Spleen (tissue), 11 donors: ENCODE data around the gene MROH8. TPM values are rescaled to one million over a fixed set of nuclear protein-coding genes. Genes with fewer than 3 reads are reported as not detected.
"Not testable (repeated sequence)": the region's sequence is repeated elsewhere in the genome, so short reads cannot be mapped to it uniquely, and the experiment has no call there.

Experiments
- DNase-seq: peaks from one replicate; pipeline ENCODE4 v3.0.0-alpha.2; 2020
- H3K27ac ChIP-seq, 8 donors: fragments of 200-600 bp; sonication (generic) in 7 of 8; 1 replicate in 4 of 8; 2 replicates in 4 of 8; pipeline versions ENCODE4 v1.5.0 to v1.8.0; 2016 to 2021; ENCODE audit warnings: inconsistent platforms in 4 of 8, mild to moderate bottlenecking in 4 of 8, moderate library complexity in 1 of 8
- H3K27me3 ChIP-seq, 7 donors: fragments of 200-600 bp; sonication (generic) in 6 of 7; replicated peaks in 1 of 7; 1 replicate in 4 of 7; 2 replicates in 3 of 7; pipeline versions ENCODE4 v1.5.0 to v1.8.0; 2016 to 2021; ENCODE audit warnings: inconsistent platforms in 3 of 7, mild to moderate bottlenecking in 1 of 7
- H3K36me3 ChIP-seq, 6 donors: fragments of 200-600 bp; sonication (generic) in 5 of 6; 1 replicate in 4 of 6; 2 replicates in 2 of 6; pipeline versions ENCODE4 v1.5.0 to v1.8.0; 2016 to 2021; ENCODE audit warnings: inconsistent platforms in 2 of 6
- H3K4me1 ChIP-seq, 6 donors: fragments of 200-600 bp; sonication (generic) in 5 of 6; 1 replicate in 3 of 6; 2 replicates in 3 of 6; pipeline versions ENCODE4 v1.5.0 to v1.8.0; 2016 to 2021; ENCODE audit warnings: inconsistent platforms in 3 of 6
- H3K4me3 ChIP-seq, 8 donors: fragments of 200-600 bp; sonication (generic) in 7 of 8; 1 replicate in 4 of 8; 2 replicates in 4 of 8; pipeline versions ENCODE4 v1.5.0 to v1.8.0; 2016 to 2021; ENCODE audit warnings: inconsistent platforms in 4 of 8, mild to moderate bottlenecking in 4 of 8, moderate library complexity in 2 of 8
- H3K9me3 ChIP-seq, 8 donors: fragments of 200-600 bp; sonication (generic) in 7 of 8; 1 replicate in 4 of 8; 2 replicates in 4 of 8; pipeline versions ENCODE4 v1.5.0 to v1.8.0; 2016 to 2021; ENCODE audit warnings: inconsistent platforms in 4 of 8
- CTCF ChIP-seq, 11 experiments: fragments of 200-600 bp in 7 of 11; fragments of 450-650 bp in 4 of 11; sonication (generic) in 4 of 11; IDR thresholded peaks in 8 of 11; conservative IDR thresholded peaks in 3 of 11; 1 replicate in 7 of 11; 2 replicates in 4 of 11; pipeline versions ENCODE4 v1.4.0 to v1.8.0; 2016 to 2021; ENCODE audit warnings: antibody characterized with exemption in 11 of 11, inconsistent platforms in 4 of 11, mild to moderate bottlenecking in 1 of 11
- POLR2A ChIP-seq, 3 donors: fragments of 450-650 bp; IDR thresholded peaks; one replicate each; pipeline ENCODE4 v1.5.1; 2017; ENCODE audit warnings: antibody characterized with exemption in 3 of 3, mild to moderate bottlenecking in 1 of 3
- POLR2AphosphoS5 ChIP-seq, 3 donors: sonication (generic); formaldehyde crosslinking; IDR thresholded peaks; one replicate each; pipeline ENCODE4 v1.5.1; 2017; ENCODE audit warnings: antibody characterized with exemption in 3 of 3
- WGBS, 5 donors: extraction: QIAGEN DNeasy Blood & Tissue Kit in 3 of 5; methylation state at CpG; one replicate each; pipeline versions ENCODE4 v1.1.5 to v1.1.7; 2013 to 2018; 5-methylcytosine and 5-hydroxymethylcytosine counted together
- intact Hi-C: fragments of 100-400 bp; cut with DNase I; formaldehyde crosslinking; loops from one replicate; pipeline ENCODE4 v1.15.0; 2023; ENCODE audit warnings: low total_unique reads
- polyA plus RNA-seq, 3 donors: library from polyadenylated mRNA; stranded (reverse); fragments of 200-250 nt; gene quantifications; one replicate each; pipeline ENCODE4 v1.2.1, GENCODE V29; 2013
- total RNA-seq, 7 donors: library from RNA; depleted of rRNA in 3 of 7; stranded (reverse); fragments of >200 nt in 3 of 7; fragmentation: NEBNext Ultra II Directional in 4 of 7; extraction: Animal tissue kit (Norgen Biotek cat#: 25700) in 4 of 7; gene quantifications; one replicate each; pipeline versions ENCODE4 v1.1.0 to v1.2.1, GENCODE V29; 2016 to 2021
- donor health status: healthy with polysubstance abuse.
- donor health status: DM: no; HTN: no; CAD: no; lungs with moderate emphysema.
- donor health status: DM: no; HTN: no; CAD: no.
- donor health status: Bipolar disorder and iron deficiency.
- donor health status: healthy.
- donor health status: DM: no; HTN: no; CAD: no.
- donor health status: DM: yes; HTN: yes; CAD: no.

Gene MROH8
- total and polyA plus RNA-seq, 10 donors, result 0.97 to 4.0 (median 3.1) TPM

GRCh38 chr20:37131486-37131885 is 47.9 kb downstream of the MROH8 start:
- no peak overlapping the region for H3K4me3 ChIP-seq
- H3K36me3 ChIP-seq, result no peaks in the 10 kb centered on the region
- no peaks in the 10 kb centered on the region for H3K9me3 ChIP-seq
- no peak for DNase-seq
- 83 to 91% (median 90%) methylated on average over 3 of the region's 3 CpGs for WGBS, 5 donors
- no peak for TF ChIP-seq POLR2A (IDR thresholded peaks at IDR 0.05)
- TF ChIP-seq POLR2AphosphoS5 (IDR thresholded peaks at IDR 0.05), result no peak
- no peak for TF ChIP-seq CTCF (IDR thresholded peaks at IDR 0.05 in 8 of 11, conservative IDR thresholded peaks at IDR 0.05 in 3 of 11)
- H3K27ac ChIP-seq, result no peak overlapping the region
- no peaks in the 10 kb centered on the region for H3K4me1 ChIP-seq
- intact Hi-C loops, result no loop called here
- H3K27me3 ChIP-seq, result no peaks in the 10 kb centered on the region

GRCh38 chr20:37128803-37129202 is 50.5 kb downstream of the MROH8 start:
- Histone ChIP-seq H3K4me1 (no peaks in the 10 kb centered on the region), H3K27ac (no peak overlapping the region), H3K4me3 (no peak overlapping the region), H3K9me3 (no peaks in the 10 kb centered on the region), H3K36me3 (no peaks in the 10 kb centered on the region), H3K27me3 (no peaks in the 10 kb centered on the region)
- intact Hi-C loops, result no loop called here
- TF ChIP-seq CTCF (IDR thresholded peaks at IDR 0.05 in 8 of 11, conservative IDR thresholded peaks at IDR 0.05 in 3 of 11) (no peak), POLR2AphosphoS5 (IDR thresholded peaks at IDR 0.05) (no peak), POLR2A (IDR thresholded peaks at IDR 0.05) (no peak)
- 73 to 89% (median 85%) methylated on average over 3 of the region's 3 CpGs for WGBS, 5 donors
- peak; percentile 25 for DNase-seq

GRCh38 chr20:37126290-37126689 is 53.1 kb downstream of the MROH8 start:
- H3K36me3 ChIP-seq, result not testable (repeated sequence)

GRCh38 chr20:37123441-37123840 is 55.9 kb downstream of the MROH8 start:
- intact Hi-C loops, result no loop called here
- no peaks in the 10 kb centered on the region for H3K9me3 ChIP-seq
- TF ChIP-seq POLR2AphosphoS5 (IDR thresholded peaks at IDR 0.05) (peak in 1 of 3 donors; percentile 44), POLR2A (IDR thresholded peaks at IDR 0.05) (no peak), CTCF (IDR thresholded peaks at IDR 0.05 in 8 of 11, conservative IDR thresholded peaks at IDR 0.05 in 3 of 11) (no peak)
- peak overlapping the region in 1 of 8 donors; percentile 3 for H3K27ac ChIP-seq
- peak; percentile 37 for DNase-seq
- no peak overlapping the region for H3K4me3 ChIP-seq
- H3K36me3 ChIP-seq, result no peaks in the 10 kb centered on the region
- WGBS, 5 donors, result 58 to 82% (median 66%) methylated on average over 6 of the region's 6 CpGs
- no peaks in the 10 kb centered on the region for H3K27me3 ChIP-seq
- no peaks in the 10 kb centered on the region for H3K4me1 ChIP-seq

More at GRCh38 chr20:37126290-37126689, 53.1 kb downstream of the MROH8 start:
- H3K9me3 ChIP-seq, H3K4me1 ChIP-seq, H3K27me3 ChIP-seq, H3K4me3 ChIP-seq, intact Hi-C loops, H3K27ac ChIP-seq: not testable (repeated sequence)
- 88 to 99% (median 97%) methylated on average over 7 to 28 of the region's 30 CpGs; no CpG with 5 or more reads in 1 of the 5 donors for WGBS, 5 donors
- peak; percentile 21 for DNase-seq

GRCh38 chr20:37120497-37120896 is 58.9 kb downstream of the MROH8 start:
- intact Hi-C loops, result no loop called here
- H3K36me3 ChIP-seq, result no peaks in the 10 kb centered on the region
- no peak overlapping the region for H3K4me3 ChIP-seq
- TF ChIP-seq CTCF (IDR thresholded peaks at IDR 0.05 in 8 of 11, conservative IDR thresholded peaks at IDR 0.05 in 3 of 11) (no peak), POLR2A (IDR thresholded peaks at IDR 0.05) (no peak), POLR2AphosphoS5 (IDR thresholded peaks at IDR 0.05) (no peak)
- DNase-seq, result no peak
- 70 to 90% (median 86%) methylated on average over 4 of the region's 4 CpGs for WGBS, 5 donors
- H3K4me1 ChIP-seq, result no peaks in the 10 kb centered on the region
- H3K27ac ChIP-seq, result no peak overlapping the region
- H3K27me3 ChIP-seq, result no peaks in the 10 kb centered on the region
- no peaks in the 10 kb centered on the region for H3K9me3 ChIP-seq
